ENCODE results near the gene THBS1.

DNA sequence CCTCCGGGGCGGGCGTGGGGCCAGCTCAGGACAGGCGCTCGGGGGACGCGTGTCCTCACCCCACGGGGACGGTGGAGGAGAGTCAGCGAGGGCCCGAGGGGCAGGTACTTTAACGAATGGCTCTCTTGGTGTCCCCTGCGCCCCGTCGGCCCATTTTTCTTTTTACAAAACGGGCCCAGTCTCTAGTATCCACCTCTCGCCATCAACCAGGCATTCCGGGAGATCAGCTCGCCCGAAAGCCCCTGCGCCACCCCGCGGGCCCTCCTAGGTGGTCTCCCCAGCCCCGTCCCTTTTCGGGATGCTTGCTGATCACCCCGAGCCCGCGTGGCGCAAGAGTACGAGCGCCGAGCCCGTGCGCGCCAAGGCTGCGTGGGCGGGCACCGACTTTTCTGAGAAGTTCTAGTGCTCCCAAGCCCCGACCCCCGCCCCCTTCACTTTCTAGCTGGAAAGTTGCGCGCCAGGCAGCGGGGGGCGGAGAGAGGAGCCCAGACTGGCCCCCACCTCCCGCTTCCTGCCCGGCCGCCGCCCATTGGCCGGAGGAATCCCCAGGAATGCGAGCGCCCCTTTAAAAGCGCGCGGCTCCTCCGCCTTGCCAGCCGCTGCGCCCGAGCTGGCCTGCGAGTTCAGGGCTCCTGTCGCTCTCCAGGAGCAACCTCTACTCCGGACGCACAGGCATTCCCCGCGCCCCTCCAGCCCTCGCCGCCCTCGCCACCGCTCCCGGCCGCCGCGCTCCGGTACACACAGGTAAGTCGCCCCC lies at the start of gene THBS1:
- TF ChIP-seq POLR2AphosphoS5 (IDR thresholded peaks at IDR 0.05; ENCODE audit: borderline replicate concordance, low read depth, low read length) (no peak), EZH2 (IDR thresholded peaks at IDR 0.05) (no peak)
